GM08714 (cell line): Measurements from ENCODE around the gene ZDHHC23.

Source experiments
- H3K4me3 ChIP-seq: fragments of 200-500 bp; sonication (Bioruptor generic); 2 replicates; pipeline ENCODE4 v1.5.1; 2014; ENCODE audit warnings: mild to moderate bottlenecking, low read length, inconsistent platforms
- ZNF274 ChIP-seq: IDR thresholded peaks from 2 replicates; pipeline ENCODE4 v1.6.1; 2012; ENCODE audit warnings: mild to moderate bottlenecking, low read depth, low read length

ZDHHC23 gene

DNA sequence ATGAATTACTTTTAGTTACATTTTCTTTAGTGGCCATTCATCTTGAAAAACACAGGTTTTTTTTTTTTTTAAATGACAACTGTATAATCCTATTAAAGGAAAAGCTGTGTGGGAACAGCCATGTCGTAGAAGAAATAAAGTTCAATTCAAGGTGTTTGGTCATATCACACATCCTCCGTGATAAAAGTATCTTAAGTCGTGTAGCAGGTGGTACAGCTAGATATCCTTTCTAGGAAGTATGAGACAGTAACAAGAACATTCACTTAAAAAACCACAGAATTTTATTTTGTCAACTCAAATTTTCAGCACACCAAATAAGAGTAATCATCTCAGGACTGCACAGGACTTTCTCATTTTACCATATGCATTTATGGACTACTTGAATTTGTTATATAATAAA, 16.1 kb downstream of the ZDHHC23 start:
- no peak overlapping the region for H3K4me3 ChIP-seq
- no peak for TF ChIP-seq ZNF274

DNA sequence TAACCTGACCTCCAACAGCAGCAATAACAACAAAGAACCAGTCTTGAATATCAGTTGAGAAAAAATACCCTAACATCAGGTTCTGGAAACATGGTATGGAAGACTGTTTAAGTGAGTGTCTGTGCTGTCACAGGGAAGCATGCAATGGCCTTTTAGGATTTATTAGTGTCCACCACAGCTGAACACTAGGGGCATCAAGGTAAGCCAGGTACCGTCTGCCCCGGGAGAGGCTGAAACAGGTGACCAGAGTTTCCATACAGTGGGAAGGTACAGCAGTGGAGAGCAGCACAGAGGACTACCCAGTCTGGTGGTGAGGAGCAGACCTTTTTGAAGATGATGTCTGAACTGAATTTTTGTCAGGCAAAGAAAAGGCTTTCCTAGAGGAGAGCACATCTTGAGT, 18.4 kb downstream of the ZDHHC23 start:
- TF ChIP-seq ZNF274: no peak
- H3K4me3 ChIP-seq: no peak overlapping the region

DNA sequence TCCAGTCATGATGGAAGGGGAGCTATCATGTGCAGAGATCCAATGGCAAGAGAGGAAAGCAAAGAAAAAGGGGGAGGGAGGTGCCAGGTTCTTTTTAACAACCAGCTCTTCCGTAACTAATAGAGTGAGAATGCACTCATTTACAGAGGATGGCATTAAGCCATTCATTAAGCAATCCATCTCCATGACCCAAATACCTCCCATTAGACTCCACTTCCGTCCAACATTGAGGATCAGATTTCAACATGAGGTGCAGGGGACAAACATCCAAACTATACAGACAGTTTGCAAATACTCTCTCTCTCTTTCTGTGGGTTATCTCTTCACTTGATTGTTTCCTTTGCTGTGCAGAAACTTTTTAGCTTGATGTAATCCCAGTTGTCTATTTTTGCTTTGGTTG, 21.2 kb downstream of the ZDHHC23 start:
- TF ChIP-seq ZNF274: no peak
- H3K4me3 ChIP-seq: no peak overlapping the region

DNA sequence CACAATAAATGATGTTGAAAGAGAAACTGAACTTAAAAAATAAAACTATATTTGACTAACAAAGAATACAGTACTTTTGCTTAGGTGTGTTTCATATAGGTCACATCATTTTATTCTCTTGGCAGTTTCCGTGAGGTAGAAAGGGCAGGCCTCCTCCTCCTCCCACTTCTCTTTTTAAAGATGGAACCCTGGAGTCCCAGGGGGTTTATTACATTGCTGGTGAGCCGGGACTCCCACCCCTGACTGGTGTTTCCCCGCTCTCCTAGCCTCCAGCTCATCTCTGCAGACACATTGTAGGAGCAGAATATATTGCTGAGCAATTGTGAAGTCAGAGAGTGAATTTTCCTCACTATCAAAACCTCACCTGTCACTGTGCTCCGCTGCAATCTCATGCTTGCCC, 30.0 kb downstream of the ZDHHC23 start:
- no peak for TF ChIP-seq ZNF274
- H3K4me3 ChIP-seq: no peak overlapping the region

DNA sequence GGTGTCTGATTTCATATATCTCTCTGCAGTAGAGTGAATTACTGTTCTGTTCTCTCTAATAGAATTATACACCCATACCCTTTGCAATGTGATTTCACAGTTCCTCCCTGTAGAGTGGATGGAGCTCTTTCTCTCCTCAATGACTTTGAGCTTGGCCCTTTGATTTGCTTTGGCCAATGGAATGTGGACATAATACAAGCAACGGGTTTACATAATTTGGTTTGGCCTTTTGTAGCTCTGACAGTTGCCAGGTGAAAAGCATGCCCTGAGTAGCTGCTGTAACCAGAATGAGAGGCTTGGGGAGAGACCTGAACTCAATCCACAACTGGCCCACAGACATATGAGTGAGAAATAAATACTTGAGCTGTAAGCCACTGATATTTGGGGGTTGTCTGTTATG, 32.1 kb downstream of the ZDHHC23 start:
- no peak overlapping the region for H3K4me3 ChIP-seq
- no peak for TF ChIP-seq ZNF274

DNA sequence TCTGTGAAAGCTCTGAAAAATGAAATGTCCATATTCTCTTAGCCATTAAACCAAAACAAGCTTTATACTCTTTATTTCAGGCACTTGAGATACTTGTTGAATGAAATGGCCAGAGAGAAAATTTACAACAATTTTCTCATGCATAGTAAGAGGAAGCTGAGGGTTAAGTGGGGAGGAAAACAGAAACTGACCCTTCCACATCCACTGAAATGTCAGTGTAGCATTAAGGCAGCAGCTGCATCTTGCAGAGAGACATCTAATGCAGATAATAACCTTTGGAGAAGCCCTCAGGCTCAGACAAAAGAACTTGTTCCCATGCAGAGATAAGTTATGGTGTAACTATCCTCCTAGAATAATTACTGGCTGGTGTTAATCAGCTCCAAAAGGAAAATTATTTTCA, 34.0 kb downstream of the ZDHHC23 start:
- no peak overlapping the region for H3K4me3 ChIP-seq
- TF ChIP-seq ZNF274: no peak

DNA sequence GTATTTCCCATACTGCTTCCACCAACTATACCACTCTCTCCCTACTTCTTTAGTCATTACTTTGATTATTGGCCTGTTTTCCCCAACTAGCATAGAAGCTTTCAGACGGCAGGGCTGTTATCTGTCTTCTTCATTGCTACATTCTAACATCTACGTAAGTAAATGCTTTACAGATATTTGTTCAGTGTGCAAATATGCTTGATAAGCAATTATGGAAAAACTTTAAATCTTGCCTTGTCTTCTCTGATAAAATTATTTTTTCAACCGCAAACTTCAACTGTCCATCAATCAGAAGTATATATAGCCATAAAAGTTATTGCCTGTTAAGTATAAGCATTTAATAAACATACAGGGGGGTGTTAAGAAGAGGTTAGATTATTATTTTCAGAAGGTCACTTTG, 35.7 kb downstream of the ZDHHC23 start:
- no peak for TF ChIP-seq ZNF274
- no peak overlapping the region for H3K4me3 ChIP-seq

DNA sequence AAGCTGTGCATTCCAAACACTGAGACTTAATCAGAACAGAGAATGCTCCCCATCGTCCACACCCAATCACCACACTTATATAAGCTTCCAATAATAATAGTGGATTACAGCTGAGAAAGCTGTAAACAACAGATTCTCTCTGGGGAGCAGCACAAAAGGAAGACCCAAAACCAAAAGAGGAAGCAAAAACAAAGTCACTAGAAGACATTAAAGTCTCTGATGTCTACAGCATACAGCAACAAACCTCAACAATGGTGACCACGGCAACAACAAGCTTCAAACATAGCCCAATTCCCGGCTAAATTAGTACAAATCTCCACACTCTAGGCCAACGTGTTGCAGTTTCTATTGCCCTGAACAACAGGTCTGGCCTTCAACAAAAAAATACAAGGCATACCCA, 37.7 kb downstream of the ZDHHC23 start:
- TF ChIP-seq ZNF274: no peak
- H3K4me3 ChIP-seq: no peak overlapping the region

DNA sequence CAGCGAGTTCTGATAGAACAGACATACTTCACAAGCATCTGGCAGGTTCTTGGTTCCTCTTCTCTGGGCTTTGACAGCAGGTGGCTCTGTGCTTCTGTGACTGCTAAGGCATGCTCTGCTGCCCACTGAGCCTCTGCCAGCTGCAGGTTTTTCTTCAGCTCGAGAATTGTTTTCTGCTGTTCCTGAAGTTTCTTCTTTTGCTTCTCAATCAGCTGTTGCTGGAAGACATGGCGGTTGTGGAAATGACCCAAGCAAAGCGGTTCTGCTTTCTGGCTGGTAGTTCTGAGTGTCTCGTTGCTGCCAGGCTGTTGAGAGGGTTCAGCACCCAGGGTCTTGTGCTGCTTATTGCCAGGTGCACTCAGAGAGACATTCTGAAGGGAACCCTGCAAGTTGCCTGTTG, 57.7 kb downstream of the ZDHHC23 start:
- no peak for TF ChIP-seq ZNF274
- no peak overlapping the region for H3K4me3 ChIP-seq

DNA sequence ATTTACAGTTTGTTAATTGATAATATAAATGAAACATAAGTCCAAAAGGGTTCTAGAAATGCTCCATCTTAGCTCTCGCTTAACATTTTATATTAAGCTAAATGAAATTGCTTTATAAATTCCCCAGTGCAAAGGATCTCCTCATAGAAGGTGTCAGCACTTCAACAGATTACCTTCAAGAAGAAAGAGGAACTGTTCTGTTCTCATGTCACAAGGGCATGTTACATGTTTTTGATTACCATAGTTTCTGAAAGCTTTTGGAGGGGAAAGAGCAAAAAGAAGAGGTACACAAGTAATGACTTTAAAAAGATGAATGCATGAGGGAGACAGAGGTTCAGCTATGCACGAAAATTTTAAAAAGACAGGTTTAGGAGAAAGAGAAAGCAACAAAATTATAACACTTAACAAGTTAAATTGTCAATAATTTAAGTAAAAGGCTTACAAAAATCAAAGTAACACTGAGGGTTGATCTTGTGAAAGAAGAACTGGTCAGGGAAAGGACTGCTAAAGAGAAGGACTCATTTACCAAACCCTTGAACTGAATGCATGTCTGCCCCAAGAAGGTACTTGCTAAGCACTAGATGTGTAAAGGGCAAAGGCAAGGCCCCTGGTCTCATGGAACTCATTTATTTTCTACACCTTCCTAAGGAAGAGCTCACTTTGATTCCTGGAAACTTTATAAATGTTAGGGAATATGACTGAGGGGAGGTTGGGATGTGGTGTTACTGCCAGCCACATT, 63.4 kb downstream of the ZDHHC23 start:
- TF ChIP-seq ZNF274: no peak
- no peak overlapping the region for H3K4me3 ChIP-seq
